GM18499 (cell line): ENCODE measurements around the gene RAB28.
"Not testable (repeated sequence)": the region's sequence is repeated elsewhere in the genome, so short reads cannot be mapped to it uniquely, and the experiment has no call there.

ENCODE experiments used
- ATAC-seq: cut with Tn5 transposase; IDR thresholded peaks from one replicate; pipeline ENCODE4 v1.9.1; 2021; ENCODE audit warnings: moderate number of reproducible peaks; ENCODE audit not compliant: insufficient read depth, unreplicated experiment

Gene RAB28

GRCh38 chr4:13455411-13455810 lies 28.7 kb downstream of the RAB28 start:
- ATAC-seq, result no peak

- ATAC-seq, result no peak
Observed at GRCh38 chr4:13454786-13455185, 29.4 kb downstream of the RAB28 start.

- no peak for ATAC-seq
Observed at GRCh38 chr4:13452927-13453579, 31.1 kb downstream of the RAB28 start.

GRCh38 chr4:13449590-13449989 lies 34.5 kb downstream of the RAB28 start:
- no peak for ATAC-seq

- ATAC-seq, result no peak
Observed at GRCh38 chr4:13445841-13446790, 38.0 kb downstream of the RAB28 start.

- no peak for ATAC-seq
Observed at GRCh38 chr4:13441506-13441905, 42.6 kb downstream of the RAB28 start.

GRCh38 chr4:13436962-13437361 lies 47.2 kb downstream of the RAB28 start:
- no peak for ATAC-seq

- ATAC-seq, result no peak
Observed at GRCh38 chr4:13432453-13432852, 51.7 kb downstream of the RAB28 start.

GRCh38 chr4:13430834-13431568 lies 53.1 kb downstream of the RAB28 start:
- no peak for ATAC-seq

GRCh38 chr4:13427599-13428325 lies 56.4 kb downstream of the RAB28 start:
- no peak for ATAC-seq

- no peak for ATAC-seq
Observed at GRCh38 chr4:13415068-13415785, 68.9 kb downstream of the RAB28 start.

GRCh38 chr4:13413729-13414437 lies 70.3 kb downstream of the RAB28 start:
- no peak for ATAC-seq

- no peak for ATAC-seq
Observed at GRCh38 chr4:13411942-13412341, 72.2 kb downstream of the RAB28 start.

GRCh38 chr4:13409324-13409723 lies 74.8 kb downstream of the RAB28 start:
- no peak for ATAC-seq

GRCh38 chr4:13406156-13406555 lies 78.0 kb downstream of the RAB28 start:
- not testable (repeated sequence) for ATAC-seq

GRCh38 chr4:13403833-13404232 lies 80.3 kb downstream of the RAB28 start:
- no peak for ATAC-seq

GRCh38 chr4:13403326-13403725 lies 80.8 kb downstream of the RAB28 start:
- no peak for ATAC-seq

GRCh38 chr4:13399257-13399656 lies 84.9 kb downstream of the RAB28 start:
- no peak for ATAC-seq

- no peak for ATAC-seq
Observed at GRCh38 chr4:13396161-13396560, 88.0 kb downstream of the RAB28 start.
